Mucosa of descending colon (tissue), 3 donors: Measurements from ENCODE around the gene SNTA1. TPM values are rescaled to one million over a fixed set of nuclear protein-coding genes. Genes with fewer than 3 reads are reported as not detected.
"Not testable (repeated sequence)": the region's sequence is repeated elsewhere in the genome, so short reads cannot be mapped to it uniquely, and the experiment has no call there.

ENCODE experiments used
- ATAC-seq: fragments of 200-7000 bp; cut with Tn5 transposase; one replicate; pipeline ENCODE4 v1.9.1; 2020; ENCODE audit warnings: mild to moderate bottlenecking, moderate library complexity
- DNase-seq, 3 donors: peaks; one replicate each; pipeline ENCODE4 v3.0.0-alpha.2; 2020
- H3K36me3 ChIP-seq: fragments of 200-600 bp; one replicate; pipeline ENCODE4 v1.8.0; 2021; ENCODE audit warnings: low read depth, mild to moderate bottlenecking
- H3K4me1 ChIP-seq: fragments of 200-600 bp; one replicate; pipeline ENCODE4 v1.8.0; 2021; ENCODE audit warnings: low read depth, mild to moderate bottlenecking
- H3K4me3 ChIP-seq: fragments of 200-600 bp; one replicate; pipeline ENCODE4 v1.8.0; 2021; ENCODE audit warnings: mild to moderate bottlenecking
- H3K9me3 ChIP-seq: fragments of 200-600 bp; one replicate; pipeline ENCODE4 v1.8.0; 2021; ENCODE audit warnings: mild to moderate bottlenecking
- intact Hi-C, 2 donors: fragments of 100-400 bp; cut with DNase I in 1 of 2; cut with micrococcal nuclease in 1 of 2; formaldehyde crosslinking; loops; one replicate each; pipeline versions ENCODE4 v1.11.0 to v1.11.1; 2022; cut with DNase I, micrococcal nuclease
- total RNA-seq, 3 donors: library from RNA; stranded (reverse); fragmentation: NEBNext Ultra II Directional in 2 of 3; extraction: Animal tissue kit (Norgen Biotek cat#: 25700) in 2 of 3; gene quantifications; one replicate each; pipeline versions ENCODE4 v1.2.1 to v1.2.4, GENCODE V29; 2021 to 2023
- TF ChIP-seq, protein P1 (sequence below): fragments of 200-600 bp; IDR thresholded peaks from one replicate; pipeline ENCODE4 v1.8.0; 2022; ENCODE audit warnings: antibody characterized with exemption, mild to moderate bottlenecking
- donor health status: DM: no; HTN: no; CAD: no; lungs with moderate emphysema.
- donor health status: DM: no; HTN: no; CAD: no.
- donor health status: DM: no; HTN: yes; CAD: no.

Gene SNTA1
- total RNA-seq, 3 donors from 2014 or later = 2.3 to 17.2 (median 5.0) TPM

GRCh38 chr20:33444797-33445560 is 1.4 kb upstream of the SNTA1 start:
- TF ChIP-seq, protein P1, sequence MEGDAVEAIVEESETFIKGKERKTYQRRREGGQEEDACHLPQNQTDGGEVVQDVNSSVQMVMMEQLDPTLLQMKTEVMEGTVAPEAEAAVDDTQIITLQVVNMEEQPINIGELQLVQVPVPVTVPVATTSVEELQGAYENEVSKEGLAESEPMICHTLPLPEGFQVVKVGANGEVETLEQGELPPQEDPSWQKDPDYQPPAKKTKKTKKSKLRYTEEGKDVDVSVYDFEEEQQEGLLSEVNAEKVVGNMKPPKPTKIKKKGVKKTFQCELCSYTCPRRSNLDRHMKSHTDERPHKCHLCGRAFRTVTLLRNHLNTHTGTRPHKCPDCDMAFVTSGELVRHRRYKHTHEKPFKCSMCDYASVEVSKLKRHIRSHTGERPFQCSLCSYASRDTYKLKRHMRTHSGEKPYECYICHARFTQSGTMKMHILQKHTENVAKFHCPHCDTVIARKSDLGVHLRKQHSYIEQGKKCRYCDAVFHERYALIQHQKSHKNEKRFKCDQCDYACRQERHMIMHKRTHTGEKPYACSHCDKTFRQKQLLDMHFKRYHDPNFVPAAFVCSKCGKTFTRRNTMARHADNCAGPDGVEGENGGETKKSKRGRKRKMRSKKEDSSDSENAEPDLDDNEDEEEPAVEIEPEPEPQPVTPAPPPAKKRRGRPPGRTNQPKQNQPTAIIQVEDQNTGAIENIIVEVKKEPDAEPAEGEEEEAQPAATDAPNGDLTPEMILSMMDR = no peak
- no peaks in the 10 kb centered on the region for H3K9me3 ChIP-seq
- DNase-seq (peak in 2 of 3 donors; percentile 35 to 41), ATAC-seq (no peak)
- intact Hi-C loops = no loop called here
- H3K4me1 ChIP-seq = peaks cover 5% of the 10 kb centered on the region
- H3K4me3 ChIP-seq = no peak overlapping the region
- H3K36me3 ChIP-seq = no peaks in the 10 kb centered on the region

DNA sequence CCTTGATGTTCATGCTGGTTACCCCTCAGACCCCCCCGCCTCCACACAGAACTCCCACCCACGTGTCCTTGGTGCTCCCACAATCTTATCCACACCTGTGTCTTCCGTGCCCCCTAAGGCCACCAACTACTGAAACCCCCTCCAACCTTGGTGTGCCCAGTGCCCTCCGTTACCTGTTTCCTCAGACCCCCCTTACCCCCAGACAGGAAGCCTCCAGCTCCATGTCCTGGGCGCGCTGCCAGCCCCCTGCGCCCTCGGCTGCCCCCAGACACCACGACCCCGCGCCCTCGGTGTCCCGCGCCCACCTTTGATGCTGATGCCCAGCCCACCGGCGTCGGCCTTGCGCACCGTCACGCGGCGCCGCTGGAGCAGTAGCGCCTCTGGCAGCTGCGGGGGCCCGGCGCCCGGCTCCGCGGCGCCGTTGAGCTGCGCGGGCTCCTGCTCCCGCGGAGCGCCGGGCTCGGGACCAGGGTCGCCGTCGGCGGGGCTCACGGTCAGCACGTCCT is 504 bp downstream of the SNTA1 start:
- H3K4me1 ChIP-seq = peaks cover 5% of the 10 kb centered on the region
- peak overlapping the region; percentile 46 for H3K4me3 ChIP-seq
- TF ChIP-seq, protein P1 = no peak
- DNase-seq = peak in 2 of 3 donors; percentile 29 to 69
- intact Hi-C loops = no loop called here
- no peaks in the 10 kb centered on the region for H3K9me3 ChIP-seq
- ATAC-seq = peak; percentile 7
- H3K36me3 ChIP-seq = no peaks in the 10 kb centered on the region

DNA sequence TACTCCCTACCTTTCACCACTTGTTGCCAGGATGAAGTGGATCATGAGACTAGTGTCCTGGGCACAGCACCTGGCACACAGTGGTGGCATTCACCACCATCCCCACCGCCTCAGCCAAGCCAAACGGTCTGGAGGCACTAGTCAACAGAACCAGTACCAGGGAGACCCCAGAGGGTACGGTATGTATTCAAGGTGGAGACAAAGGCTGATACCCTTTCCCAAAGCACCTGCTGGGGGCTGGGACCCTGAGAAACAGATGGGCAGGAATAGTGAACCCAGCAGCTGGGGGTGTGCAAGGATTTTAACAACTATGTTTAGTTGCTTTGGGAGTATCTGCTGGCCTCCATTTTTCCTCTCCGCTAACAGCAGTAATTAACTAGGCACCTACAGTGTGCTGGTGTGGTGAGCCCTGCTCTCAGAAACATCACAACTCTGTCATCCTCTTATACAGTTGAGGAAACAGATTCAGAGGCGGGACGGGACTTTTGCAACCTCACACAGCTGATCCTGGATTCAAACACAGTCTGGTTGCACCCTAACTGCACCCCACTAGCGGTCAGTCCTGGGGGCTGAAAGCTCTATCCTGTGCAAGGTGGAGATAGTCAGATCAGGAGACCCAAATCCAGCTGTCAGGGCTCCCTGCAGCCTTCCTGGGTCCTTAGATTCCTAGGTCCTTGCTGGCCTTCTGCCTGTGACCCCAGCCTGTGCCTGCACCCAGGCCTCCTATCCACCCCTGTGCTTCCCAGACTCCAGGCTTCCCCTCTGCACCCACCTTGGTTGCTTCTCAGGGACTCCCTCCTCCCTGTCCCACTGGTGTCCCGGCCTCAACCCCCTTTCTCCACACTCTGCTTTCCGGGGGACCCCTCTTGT is 1.2 kb downstream of the SNTA1 start:
- H3K4me3 ChIP-seq = peak overlapping the region; percentile 46
- intact Hi-C loops = no loop called here
- DNase-seq (peak in 1 of 3 donors; percentile 51), ATAC-seq (no peak)
- TF ChIP-seq, protein P1 = no peak
- peaks cover 5% of the 10 kb centered on the region for H3K4me1 ChIP-seq
- H3K36me3 ChIP-seq = no peaks in the 10 kb centered on the region
- no peaks in the 10 kb centered on the region for H3K9me3 ChIP-seq

GRCh38 chr20:33441142-33441955 is 2.2 kb downstream of the SNTA1 start:
- Histone ChIP-seq H3K9me3 (no peaks in the 10 kb centered on the region), H3K4me1 (peaks cover 5% of the 10 kb centered on the region), H3K4me3 (no peak overlapping the region), H3K36me3 (no peaks in the 10 kb centered on the region)
- intact Hi-C loops = no loop called here
- ATAC-seq = no peak
- TF ChIP-seq, protein P1 = no peak
- no peak for DNase-seq

DNA sequence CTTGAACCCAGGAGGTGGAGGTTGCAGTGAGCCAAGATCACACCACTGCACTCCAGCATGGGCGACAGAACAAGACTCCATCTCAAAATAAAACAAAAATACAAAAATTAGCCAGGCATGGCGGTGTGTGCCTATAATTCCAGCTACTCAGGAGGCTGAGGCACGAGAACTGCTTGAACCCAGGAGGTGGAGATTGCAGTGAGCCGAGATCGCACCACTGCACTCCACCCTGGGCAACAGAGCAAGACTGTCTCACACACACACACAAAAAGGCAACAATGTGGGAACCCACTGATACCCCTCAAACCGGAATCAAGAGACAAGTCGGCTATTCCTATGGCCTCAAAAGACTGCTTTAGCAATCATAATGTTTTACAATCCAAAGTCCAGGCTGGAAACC is 3.0 kb downstream of the SNTA1 start:
- DNase-seq, intact Hi-C loops, H3K36me3 ChIP-seq, H3K4me3 ChIP-seq, H3K4me1 ChIP-seq, ATAC-seq, H3K9me3 ChIP-seq: not testable (repeated sequence)
